ENCODE data around the gene PTPN23. TPM values are rescaled to one million over a fixed set of nuclear protein-coding genes. Genes with fewer than 3 reads are reported as not detected.
A peak's percentile ranks its signal among the peaks of the same experiment; 100 is the strongest.

PTPN23 gene
- polyA plus RNA-seq, 3 donors, result 1.2 to 13.7 (median 1.3) TPM

DNA sequence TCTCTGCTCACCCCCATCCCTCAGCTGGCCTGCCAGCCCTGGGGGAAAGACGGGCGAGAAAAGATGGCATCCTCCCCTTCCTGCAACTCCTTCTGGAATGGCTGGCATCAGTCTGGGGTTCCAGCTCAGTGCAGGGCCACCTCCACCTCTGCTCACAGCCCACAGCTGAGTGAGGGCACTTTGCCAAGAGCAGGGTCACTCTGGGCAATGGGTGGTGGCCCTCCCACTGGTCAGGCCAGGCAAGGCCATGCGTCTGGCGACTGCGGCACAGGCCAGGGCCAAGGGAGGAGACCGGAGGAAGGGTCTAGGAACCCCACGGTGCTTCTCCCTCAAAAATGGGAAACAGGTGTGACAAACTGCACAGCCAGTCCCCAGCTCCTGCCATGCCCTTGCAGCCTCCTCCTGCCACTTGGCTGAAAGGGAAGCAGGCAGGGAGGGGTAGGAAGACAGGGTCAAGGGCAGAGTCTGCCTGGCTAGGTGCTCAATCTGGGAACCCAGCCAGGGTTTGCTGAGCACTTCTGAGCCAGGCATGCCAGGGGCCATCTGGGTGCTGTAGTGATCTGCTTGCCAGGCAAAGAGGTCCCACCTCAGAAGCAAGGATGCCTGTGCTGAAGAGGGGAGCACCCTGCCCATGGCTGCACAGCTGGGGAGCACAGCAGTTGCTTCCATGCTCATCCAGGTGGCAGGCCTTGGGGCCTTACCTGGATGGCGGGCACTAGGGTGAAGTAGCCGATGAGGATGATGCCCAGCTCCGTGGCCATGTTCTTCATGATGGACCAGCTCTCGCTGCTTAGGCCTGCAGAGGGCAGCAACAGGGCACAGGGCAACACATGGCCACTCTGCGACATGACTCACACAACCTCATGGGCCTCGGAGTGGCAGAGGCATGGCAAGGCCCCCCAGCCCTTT lies 41.2 kb downstream of the PTPN23 start:
- Mint-ChIP-seq H3K27ac (peak overlapping the region in 6 of 7 donors; percentile 90 to 98 (median 95)), H3K4me1 (peaks cover 12% of the 10 kb centered on the region), H3K36me3 (peaks cover 31 to 61% of the 10 kb centered on the region in 2 donors), H3K9me3 (peaks cover 0 to 1% (median 0%) of the 10 kb centered on the region in 7 donors), H3K4me3 (no peak overlapping the region), H3K27me3 (ENCODE audit: low read depth in 3 of 3) (peaks cover 0 to 1% (median 0%) of the 10 kb centered on the region in 3 donors)
- H3K27ac ChIP-seq (ENCODE audit: low read depth in 1 of 2, low read length in 2 of 2), result peak overlapping the region; percentile 44 to 82
- DNase-seq, result peak; percentile 15 to 45 (median 24)
- H3K9ac ChIP-seq (ENCODE audit: insufficient read depth, low read length, poor library complexity, severe bottlenecking), result peak overlapping the region; percentile 57
- no peaks in the 10 kb centered on the region for H3K27me3 ChIP-seq (ENCODE audit: control insufficient read depth in 2 of 2, insufficient read depth in 2 of 2, low read length in 2 of 2)
- WGBS (ENCODE audit: insufficient coverage), result 86% methylated on average over 11 of the region's 13 CpGs
- no peaks in the 10 kb centered on the region for H3K79me2 ChIP-seq (ENCODE audit: insufficient read depth, low read length)
- peaks cover 49 to 62% of the 10 kb centered on the region in 2 donors for H3K36me3 ChIP-seq (replicated peaks in 1 of 2; ENCODE audit: control insufficient read depth in 1 of 2, insufficient read depth in 2 of 2, low read length in 2 of 2)
- TF ChIP-seq, protein P1, sequence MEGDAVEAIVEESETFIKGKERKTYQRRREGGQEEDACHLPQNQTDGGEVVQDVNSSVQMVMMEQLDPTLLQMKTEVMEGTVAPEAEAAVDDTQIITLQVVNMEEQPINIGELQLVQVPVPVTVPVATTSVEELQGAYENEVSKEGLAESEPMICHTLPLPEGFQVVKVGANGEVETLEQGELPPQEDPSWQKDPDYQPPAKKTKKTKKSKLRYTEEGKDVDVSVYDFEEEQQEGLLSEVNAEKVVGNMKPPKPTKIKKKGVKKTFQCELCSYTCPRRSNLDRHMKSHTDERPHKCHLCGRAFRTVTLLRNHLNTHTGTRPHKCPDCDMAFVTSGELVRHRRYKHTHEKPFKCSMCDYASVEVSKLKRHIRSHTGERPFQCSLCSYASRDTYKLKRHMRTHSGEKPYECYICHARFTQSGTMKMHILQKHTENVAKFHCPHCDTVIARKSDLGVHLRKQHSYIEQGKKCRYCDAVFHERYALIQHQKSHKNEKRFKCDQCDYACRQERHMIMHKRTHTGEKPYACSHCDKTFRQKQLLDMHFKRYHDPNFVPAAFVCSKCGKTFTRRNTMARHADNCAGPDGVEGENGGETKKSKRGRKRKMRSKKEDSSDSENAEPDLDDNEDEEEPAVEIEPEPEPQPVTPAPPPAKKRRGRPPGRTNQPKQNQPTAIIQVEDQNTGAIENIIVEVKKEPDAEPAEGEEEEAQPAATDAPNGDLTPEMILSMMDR (IDR thresholded peaks at IDR 0.05), result no peak
- H2AFZ ChIP-seq (ENCODE audit: insufficient read depth, low read depth, low read length, poor library complexity, severe bottlenecking), result peak overlapping the region; percentile 86
- H3K4me1 ChIP-seq (ENCODE audit: control insufficient read depth in 1 of 2, insufficient read depth in 2 of 2, low read length in 2 of 2), result peaks cover 9 to 15% of the 10 kb centered on the region in 2 donors
- intact Hi-C loops (cut with micrococcal nuclease), result loop anchor here (1.0 to 5.0 kb wide), 3 partner anchors 54 to 90 kb away; partner anchors contain the start of gene ELP6 (in 1 of the 2)
- no peaks in the 10 kb centered on the region for H3K9me3 ChIP-seq (replicated peaks in 1 of 2; ENCODE audit: control insufficient read depth in 1 of 2, insufficient read depth in 1 of 2, low read length in 2 of 2)
- H3K4me2 ChIP-seq (replicated peaks; ENCODE audit: extremely low read depth, low read length, poor library complexity, severe bottlenecking), result peak overlapping the region; percentile 63
- H3K4me3 ChIP-seq (replicated peaks in 1 of 3; ENCODE audit: low read depth in 2 of 3, low read length in 3 of 3), result peak overlapping the region in 1 of 3 experiments; percentile 58
- peaks cover 6% of the 10 kb centered on the region for H4K20me1 ChIP-seq (ENCODE audit: insufficient read depth, low read length)

DNA sequence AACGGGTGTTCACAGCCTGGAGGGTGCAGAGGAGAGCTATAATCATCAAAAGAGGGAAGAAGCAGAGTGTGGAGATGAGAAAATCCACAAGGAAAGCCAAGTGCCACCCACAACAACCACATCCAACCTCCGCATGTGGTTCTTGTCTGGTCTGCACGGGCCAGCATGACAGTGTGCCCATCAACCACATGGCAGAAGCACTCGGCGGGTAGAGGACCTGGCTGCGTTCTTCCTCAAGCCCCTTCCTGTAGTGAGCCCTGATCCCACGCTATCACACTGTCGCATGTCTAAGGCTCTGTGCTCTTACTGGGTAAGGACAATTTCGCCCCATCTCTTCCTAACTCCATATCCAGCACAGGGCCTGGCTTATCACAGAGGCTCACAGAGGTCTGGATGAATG lies 41.9 kb downstream of the PTPN23 start:
- Histone ChIP-seq H3K9ac (ENCODE audit: insufficient read depth, low read length, poor library complexity, severe bottlenecking) (no peak overlapping the region), H3K36me3 (replicated peaks in 1 of 2; ENCODE audit: control insufficient read depth in 1 of 2, insufficient read depth in 2 of 2, low read length in 2 of 2) (peaks cover 52 to 64% of the 10 kb centered on the region in 2 donors), H3K4me2 (replicated peaks; ENCODE audit: extremely low read depth, low read length, poor library complexity, severe bottlenecking) (no peak overlapping the region), H2AFZ (ENCODE audit: insufficient read depth, low read depth, low read length, poor library complexity, severe bottlenecking) (no peak overlapping the region), H4K20me1 (ENCODE audit: insufficient read depth, low read length) (peaks cover 6% of the 10 kb centered on the region), H3K27me3 (ENCODE audit: control insufficient read depth in 2 of 2, insufficient read depth in 2 of 2, low read length in 2 of 2) (no peaks in the 10 kb centered on the region), H3K4me1 (ENCODE audit: control insufficient read depth in 1 of 2, insufficient read depth in 2 of 2, low read length in 2 of 2) (peaks cover 9 to 15% of the 10 kb centered on the region in 2 donors), H3K9me3 (replicated peaks in 1 of 2; ENCODE audit: control insufficient read depth in 1 of 2, insufficient read depth in 1 of 2, low read length in 2 of 2) (no peaks in the 10 kb centered on the region), H3K27ac (ENCODE audit: low read depth in 1 of 2, low read length in 2 of 2) (no peak overlapping the region), H3K79me2 (ENCODE audit: insufficient read depth, low read length) (no peaks in the 10 kb centered on the region), H3K4me3 (replicated peaks in 1 of 3; ENCODE audit: low read depth in 2 of 3, low read length in 3 of 3) (no peak overlapping the region)
- H3K27me3 Mint-ChIP-seq (ENCODE audit: low read depth in 3 of 3), result peaks cover 0 to 1% (median 0%) of the 10 kb centered on the region in 3 donors
- H3K4me3 Mint-ChIP-seq, result no peak overlapping the region
- H3K27ac Mint-ChIP-seq, result peak overlapping the region in 3 of 7 donors; percentile 26 to 60 (median 46)
- intact Hi-C loops (cut with micrococcal nuclease), result loop anchor here in 1 of 2 donors (5.0 kb wide), 1 partner anchor 90 kb away; the partner anchor contains the start of gene ELP6
- H3K36me3 Mint-ChIP-seq, result peaks cover 32 to 67% of the 10 kb centered on the region in 2 donors
- H3K4me1 Mint-ChIP-seq, result peaks cover 12% of the 10 kb centered on the region
- peaks cover 0 to 1% (median 0%) of the 10 kb centered on the region in 7 donors for H3K9me3 Mint-ChIP-seq
- 89% methylated on average over 8 of the region's 9 CpGs for WGBS (ENCODE audit: insufficient coverage)
- TF ChIP-seq, protein P1 (IDR thresholded peaks at IDR 0.05), result no peak
- no peak for DNase-seq
